NCI-H460 (cell line): ENCODE measurements around the gene NRG2. TPM values are rescaled to one million over a fixed set of nuclear protein-coding genes. Genes with fewer than 3 reads are reported as not detected.

Experiments used
- DNase-seq: peaks from one replicate; pipeline ENCODE4 v3.0.0-alpha.2; 2016; ENCODE audit warnings: low read depth; ENCODE audit errors: extremely low read depth
- total RNA-seq: library from RNA; depleted of rRNA; stranded (reverse); fragments of >200 nt; shearing (Covaris generic); gene quantifications from 2 replicates; pipeline ENCODE4 v1.2.3, GENCODE V29; 2014

The NRG2 gene
- total RNA-seq, 1 experiment from 2014 or later, result 3.9 TPM

- no peak for DNase-seq
Observed at GRCh38 chr5:139951983-139952382, 91.1 kb downstream of the NRG2 start.

GRCh38 chr5:139951296-139951924 is 91.7 kb downstream of the NRG2 start:
- DNase-seq, result no peak

- DNase-seq, result no peak
Observed at GRCh38 chr5:139950436-139950835, 92.7 kb downstream of the NRG2 start.

- DNase-seq, result no peak
Observed at GRCh38 chr5:139949710-139950109, 93.4 kb downstream of the NRG2 start.

- DNase-seq, result no peak
Observed at GRCh38 chr5:139947727-139948126, 95.4 kb downstream of the NRG2 start.

- no peak for DNase-seq
Observed at GRCh38 chr5:139946440-139946839, 96.7 kb downstream of the NRG2 start.

GRCh38 chr5:139946006-139946405 is 97.1 kb downstream of the NRG2 start:
- no peak for DNase-seq

- DNase-seq, result no peak
Observed at GRCh38 chr5:139942243-139942642, 100.9 kb downstream of the NRG2 start.

GRCh38 chr5:139930406-139930805 is 112.7 kb downstream of the NRG2 start:
- no peak for DNase-seq

GRCh38 chr5:139926797-139927503 is 116.1 kb downstream of the NRG2 start:
- DNase-seq, result no peak

GRCh38 chr5:139925650-139926640 is 117.2 kb downstream of the NRG2 start:
- DNase-seq, result no peak

GRCh38 chr5:139925216-139925562 is 117.9 kb downstream of the NRG2 start:
- no peak for DNase-seq

GRCh38 chr5:139924294-139925215 is 118.5 kb downstream of the NRG2 start:
- no peak for DNase-seq

- DNase-seq, result no peak
Observed at GRCh38 chr5:139919308-139919707, 123.8 kb downstream of the NRG2 start.

- no peak for DNase-seq
Observed at GRCh38 chr5:139915834-139916233, 127.3 kb downstream of the NRG2 start.

GRCh38 chr5:139915266-139915665 is 127.8 kb downstream of the NRG2 start:
- DNase-seq, result no peak

GRCh38 chr5:139914218-139914807 is 128.8 kb downstream of the NRG2 start:
- DNase-seq, result no peak

- DNase-seq, result no peak
Observed at GRCh38 chr5:139912804-139913203, 130.3 kb downstream of the NRG2 start.

- DNase-seq, result no peak
Observed at GRCh38 chr5:139912158-139912557, 130.9 kb downstream of the NRG2 start.
